GM21786 (cell line): ENCODE data around the gene NID2.

Experiments used
- ATAC-seq: cut with Tn5 transposase; IDR thresholded peaks from one replicate; pipeline ENCODE4 v1.9.1; 2021; ENCODE audit not compliant: unreplicated experiment

Gene NID2

DNA sequence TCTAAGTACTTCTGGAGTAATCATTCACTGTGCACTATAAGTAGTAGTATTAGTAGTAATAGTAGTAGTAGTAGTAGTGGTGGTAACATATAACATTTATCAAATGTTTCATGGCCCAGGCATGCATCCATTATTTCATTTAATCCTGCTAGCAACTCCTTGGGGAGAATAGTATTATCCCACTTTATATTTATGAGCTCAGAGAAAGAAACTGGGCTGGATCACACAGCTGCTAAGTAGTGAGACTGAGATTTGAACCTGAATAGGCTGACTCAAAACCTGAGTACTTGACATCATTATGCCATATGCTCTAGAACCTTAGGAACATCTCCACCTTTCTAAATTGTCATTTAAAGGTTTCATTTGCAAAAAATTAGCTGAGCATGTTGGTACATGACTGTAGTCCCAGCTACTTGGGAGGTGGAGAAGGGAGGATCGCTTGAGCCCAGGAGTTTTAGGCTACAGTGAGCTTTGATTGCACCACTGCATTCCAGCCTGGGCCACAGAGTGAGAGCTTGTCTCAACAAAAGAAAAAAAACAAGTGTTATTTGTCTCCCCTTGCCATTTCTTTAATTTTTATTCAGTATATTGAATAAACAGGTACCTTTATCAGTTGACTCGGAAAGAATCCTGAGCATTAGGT is 11.4 kb upstream of the NID2 start:
- no peak for ATAC-seq

DNA sequence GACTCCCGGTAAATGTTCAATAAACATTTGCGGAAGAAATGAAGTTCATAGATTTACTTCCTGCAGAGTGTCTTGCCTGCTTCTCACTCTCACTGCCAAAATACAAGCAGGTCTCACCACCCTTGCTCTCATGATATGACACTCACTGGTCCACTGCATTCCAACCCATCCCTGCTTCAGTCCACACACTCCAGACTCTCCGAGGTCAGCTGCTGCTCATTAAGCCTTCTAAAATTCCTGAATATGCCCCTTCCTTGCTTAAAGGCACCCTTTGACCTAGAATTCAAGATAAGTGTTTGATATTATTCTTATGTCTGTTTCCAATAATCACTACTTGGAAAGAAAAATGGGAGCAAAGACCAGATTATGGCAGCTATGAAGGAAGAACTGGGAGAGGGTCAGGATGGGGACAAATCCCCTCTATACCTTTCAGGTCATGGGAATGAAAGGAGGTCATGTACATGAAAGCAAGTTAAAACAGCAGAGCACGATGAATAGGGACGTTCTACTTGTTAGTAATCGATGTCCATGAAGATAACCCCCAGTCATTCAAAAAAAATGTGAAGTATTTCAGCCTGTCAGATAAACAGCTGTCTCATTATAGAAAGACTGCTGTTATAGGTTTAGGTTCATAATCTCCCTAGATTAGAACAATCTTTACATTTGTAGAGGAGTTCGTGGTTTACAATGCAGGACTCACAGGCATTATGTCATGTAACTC is 10.5 kb upstream of the NID2 start:
- ATAC-seq, result no peak

- ATAC-seq, result no peak
Measured at GRCh38 chr14:52078721-52079120, 9.9 kb upstream of the NID2 start.

GRCh38 chr14:52078095-52078531 is 9.3 kb upstream of the NID2 start:
- ATAC-seq, result no peak

DNA sequence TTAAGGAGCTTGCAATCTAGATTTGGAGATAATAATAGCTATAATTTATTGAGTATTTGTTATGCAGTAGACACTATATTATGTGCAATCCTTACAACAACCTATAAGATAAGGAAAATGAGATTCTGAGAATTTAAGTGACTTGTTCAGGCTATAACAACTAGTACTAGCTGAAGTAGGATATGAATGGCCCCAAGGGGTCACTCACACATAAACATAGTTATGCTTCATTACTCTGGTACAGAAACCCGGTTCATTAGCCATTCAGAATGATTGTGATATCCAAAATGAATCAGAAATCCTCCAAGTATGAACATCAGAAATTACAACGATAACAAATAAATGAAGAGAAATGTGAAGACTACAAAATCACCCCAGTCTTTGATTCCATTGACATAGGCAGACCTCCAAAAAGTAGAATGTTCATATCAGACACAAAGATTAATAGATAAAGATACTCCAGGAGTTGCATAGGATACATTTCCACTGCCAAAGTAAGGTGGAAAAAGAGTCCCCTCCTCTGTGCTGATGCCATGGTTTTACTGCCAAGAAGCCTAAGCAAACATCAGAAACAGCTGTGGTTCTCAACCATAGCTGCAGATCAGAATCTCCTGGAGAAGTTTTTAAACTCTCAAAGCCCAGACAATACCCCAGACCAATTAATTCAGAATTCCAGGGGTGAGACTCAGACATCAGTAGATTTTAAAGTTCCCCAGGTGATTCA is 8.6 kb upstream of the NID2 start:
- ATAC-seq, result no peak

GRCh38 chr14:52076334-52076733 is 7.5 kb upstream of the NID2 start:
- no peak for ATAC-seq

GRCh38 chr14:52075371-52075770 is 6.5 kb upstream of the NID2 start:
- no peak for ATAC-seq

DNA sequence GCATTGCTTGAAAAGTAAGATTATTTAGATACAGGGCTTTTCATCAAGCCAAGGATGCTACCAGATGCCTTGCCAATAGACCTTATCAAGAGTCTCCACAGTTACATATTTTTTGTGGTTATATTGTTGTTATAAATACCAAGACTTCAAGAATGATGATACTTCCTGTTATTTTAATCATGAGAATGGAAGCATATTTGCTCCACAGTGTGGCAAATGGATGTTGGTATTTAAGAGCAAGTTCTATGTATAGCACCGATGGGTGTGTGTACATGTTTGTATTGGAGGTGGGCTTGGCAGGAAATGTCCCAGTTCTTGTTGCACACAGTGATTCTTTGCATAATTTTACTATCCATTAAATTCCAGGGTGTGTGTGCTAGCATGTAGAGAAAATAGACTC is 4.4 kb upstream of the NID2 start:
- ATAC-seq, result no peak

DNA sequence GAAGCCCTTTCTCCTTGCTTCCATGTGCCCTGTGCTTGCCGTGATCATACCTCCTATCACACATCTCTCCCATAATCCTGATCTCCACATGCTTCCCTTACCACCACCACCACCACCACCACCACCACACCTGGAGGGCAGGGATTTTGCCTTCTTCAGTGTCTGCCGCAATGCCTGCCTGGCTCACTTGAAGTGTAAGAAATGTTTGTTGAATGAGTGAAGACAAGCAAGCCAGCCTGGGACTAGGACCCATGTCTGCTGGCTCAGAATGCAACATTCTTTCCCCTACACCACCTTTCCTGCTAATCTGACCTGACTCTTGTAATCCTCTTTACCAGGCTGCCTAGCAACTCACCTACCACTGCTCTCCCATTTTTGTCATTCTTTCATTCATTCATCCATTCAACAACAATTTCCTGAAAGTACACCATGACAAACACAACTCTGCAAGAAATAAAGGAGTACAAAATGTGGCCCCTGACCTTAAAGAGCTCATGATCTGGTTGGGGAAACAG is 3.5 kb upstream of the NID2 start:
- ATAC-seq, result no peak

DNA sequence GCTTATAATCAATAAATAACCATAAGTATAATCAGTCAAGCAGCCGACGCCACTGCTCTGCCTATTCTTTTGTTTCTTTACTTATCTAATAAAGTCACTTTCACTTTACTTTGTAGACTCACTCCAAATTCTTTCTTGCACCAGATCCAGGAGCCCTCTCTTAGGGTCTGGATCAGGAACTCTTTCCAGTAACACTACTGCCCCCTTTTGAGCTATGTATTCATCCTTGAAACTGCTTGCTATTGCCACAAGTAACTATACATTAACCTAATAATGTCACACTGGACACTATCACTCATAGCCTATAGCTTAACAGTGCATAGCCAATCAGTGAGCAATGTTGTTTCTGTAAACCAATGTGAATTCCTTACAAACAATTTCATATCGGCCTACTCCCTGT is 2.8 kb upstream of the NID2 start:
- no peak for ATAC-seq

DNA sequence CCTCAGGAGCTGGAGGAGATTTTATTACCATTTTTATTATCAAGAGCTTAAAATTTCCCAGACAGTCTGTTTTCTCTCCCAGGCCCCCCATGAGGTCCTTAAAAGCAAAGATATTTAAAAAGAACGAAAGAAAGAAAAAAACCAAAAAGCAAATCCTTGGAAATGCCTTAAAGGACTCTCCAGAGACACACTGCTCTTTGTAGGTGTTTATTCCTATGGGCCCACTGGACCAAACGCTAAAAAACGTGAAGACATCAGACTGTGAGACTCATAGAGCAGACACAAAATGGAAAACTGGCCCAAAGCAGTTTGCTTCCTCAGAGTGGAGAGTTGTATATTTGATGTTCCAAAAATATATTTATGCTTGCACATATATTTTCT is 1.2 kb upstream of the NID2 start:
- ATAC-seq, result no peak

DNA sequence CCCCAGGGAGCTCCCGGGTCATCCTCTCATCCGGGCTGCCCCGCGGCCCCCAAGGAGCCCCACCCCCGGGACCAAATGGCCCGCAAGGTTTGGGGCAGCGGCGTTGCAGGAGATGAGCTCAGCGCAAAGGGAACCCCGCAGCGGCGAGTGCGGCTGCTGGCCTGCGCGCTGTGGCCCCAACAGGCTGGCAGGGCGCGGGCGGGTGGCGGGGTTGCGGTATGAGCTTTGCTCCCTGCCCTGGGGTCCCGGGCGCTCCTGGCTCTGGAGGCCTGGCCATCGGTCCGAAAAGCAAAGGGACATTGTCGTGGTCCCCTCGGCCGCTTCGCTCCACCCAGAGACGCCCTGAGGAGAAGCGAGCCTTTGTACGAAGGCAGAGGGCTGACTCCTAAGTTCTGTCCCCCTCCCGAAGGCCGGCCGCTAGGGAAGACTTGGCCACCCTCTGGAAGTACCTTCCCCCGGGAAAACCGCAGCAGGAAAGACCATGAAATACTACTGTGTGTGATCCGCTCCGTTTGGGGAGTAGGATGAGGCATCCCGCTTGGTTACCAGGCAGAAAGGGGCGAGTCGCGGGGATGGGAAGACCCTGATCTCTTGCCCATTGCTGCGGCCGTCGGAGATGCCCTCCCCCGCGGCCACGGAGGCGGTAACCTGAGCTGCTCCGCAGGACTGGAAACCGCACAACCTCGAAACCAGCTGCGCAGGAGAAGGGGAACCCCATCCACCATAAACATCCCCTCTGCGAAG is 620 bp upstream of the NID2 start:
- no peak for ATAC-seq

GRCh38 chr14:52067873-52068614 is 815 bp downstream of the NID2 start:
- ATAC-seq, result no peak

GRCh38 chr14:52064174-52064573 is 4.7 kb downstream of the NID2 start:
- ATAC-seq, result no peak

DNA sequence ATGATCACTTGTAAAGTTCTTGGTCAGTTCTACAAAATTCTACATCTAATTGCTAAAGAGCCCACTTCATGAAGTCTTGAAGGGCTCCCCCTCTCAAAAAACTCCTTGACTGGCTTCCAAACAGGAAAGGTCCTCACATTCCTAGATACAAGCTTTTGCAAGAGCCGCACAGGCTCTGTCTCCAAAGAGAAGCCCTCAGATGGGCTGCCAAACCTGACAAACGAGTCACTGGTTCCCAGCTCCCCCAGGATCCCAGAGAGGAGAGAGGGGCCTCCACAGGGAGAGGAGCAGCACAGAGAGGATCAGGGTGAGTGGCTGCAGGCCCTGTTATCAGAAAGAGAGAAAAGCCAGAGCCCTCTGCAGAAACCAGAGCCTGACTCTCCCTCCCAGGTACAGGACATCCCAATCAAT is 5.8 kb downstream of the NID2 start:
- no peak for ATAC-seq

DNA sequence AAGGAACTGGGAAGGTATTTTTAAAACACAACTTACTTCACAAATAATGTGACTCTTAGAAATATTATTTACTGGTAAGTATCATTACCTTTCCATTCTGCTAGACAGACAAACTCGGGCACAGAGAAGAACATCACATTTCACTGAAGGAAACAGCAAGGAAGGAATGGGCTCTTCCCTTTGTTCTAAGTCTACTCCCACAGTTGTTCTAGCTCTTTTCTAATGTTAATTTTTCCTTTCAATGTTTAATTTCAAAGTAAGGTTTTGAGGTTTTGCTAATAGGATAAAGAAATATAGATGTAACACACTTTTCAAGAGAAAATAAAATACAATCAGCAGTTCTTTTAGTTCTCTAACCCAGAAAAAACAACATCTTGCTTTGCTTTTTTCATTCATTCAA is 7.0 kb downstream of the NID2 start:
- no peak for ATAC-seq

DNA sequence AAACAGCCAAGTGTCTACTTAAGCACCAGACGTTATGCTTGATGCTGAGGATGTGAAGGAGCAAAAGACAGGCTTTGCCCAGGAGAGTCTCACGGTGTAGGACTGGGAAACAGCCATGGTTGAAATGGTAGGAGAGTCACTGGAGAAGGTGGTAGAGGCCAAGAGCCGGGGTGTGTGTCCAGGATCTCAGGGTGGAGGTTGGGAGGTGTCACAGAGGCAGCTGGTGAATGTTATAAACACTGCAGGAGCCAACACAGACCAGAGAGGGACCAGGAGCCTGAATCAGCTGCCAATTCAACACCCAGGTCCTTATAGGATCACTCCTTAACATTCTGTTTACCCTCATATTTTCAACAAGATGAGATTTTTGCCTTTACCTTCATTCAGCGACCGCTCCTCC is 7.5 kb downstream of the NID2 start:
- no peak for ATAC-seq

- no peak for ATAC-seq
Measured at GRCh38 chr14:52060080-52060479, 8.8 kb downstream of the NID2 start.

DNA sequence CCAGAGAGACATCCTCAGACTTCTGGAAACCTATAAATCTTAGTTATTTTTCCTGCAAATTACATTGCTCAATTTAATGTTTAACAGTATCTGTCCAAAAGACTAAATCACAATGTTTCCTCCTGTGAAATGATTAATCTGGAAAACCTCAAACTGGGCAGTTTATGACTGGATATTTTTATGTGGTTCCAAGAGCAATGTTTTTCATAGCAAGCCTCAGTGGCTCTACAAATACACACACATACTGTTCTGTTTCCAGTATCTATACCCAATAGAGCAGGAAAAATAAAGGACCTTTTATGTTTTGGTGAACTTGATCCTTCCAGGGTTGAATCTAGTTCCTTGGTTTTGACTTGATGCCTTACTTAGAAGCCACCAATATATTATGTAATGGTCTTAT is 9.2 kb downstream of the NID2 start:
- ATAC-seq, result no peak

- ATAC-seq, result no peak
Measured at GRCh38 chr14:52058341-52058740, 10.5 kb downstream of the NID2 start.

DNA sequence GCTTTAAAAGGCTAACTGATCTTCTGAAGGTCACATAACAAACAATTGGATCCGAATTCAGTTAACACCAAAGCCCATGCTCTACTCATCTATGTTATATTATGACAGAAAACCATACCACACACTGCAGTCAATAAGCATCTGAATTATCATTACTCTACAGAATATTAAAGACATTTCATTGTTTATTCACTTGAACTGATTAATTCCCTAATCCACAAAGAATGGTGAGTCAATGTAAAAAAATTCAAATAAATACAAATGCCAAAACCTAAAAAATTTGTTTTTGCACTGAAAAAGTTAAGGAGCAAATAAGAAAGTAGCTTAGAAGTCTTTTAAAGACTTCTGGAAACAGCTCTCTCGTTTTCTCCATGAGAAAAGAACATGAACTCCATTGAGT is 13.7 kb downstream of the NID2 start:
- ATAC-seq, result no peak
